ENCODE measurements around the gene TRAF3IP3. TPM values are rescaled to one million over a fixed set of nuclear protein-coding genes. Genes with fewer than 3 reads are reported as not detected.

The TRAF3IP3 gene
- polyA plus RNA-seq, 4 donors, result 0.89 to 1.8 (median 1.6) TPM

GRCh38 chr1:209822706-209823105 is 66.9 kb downstream of the TRAF3IP3 start:
- no peak for DNase-seq (ENCODE audit: low read depth in 4 of 4, low spot score in 2 of 4)

DNA sequence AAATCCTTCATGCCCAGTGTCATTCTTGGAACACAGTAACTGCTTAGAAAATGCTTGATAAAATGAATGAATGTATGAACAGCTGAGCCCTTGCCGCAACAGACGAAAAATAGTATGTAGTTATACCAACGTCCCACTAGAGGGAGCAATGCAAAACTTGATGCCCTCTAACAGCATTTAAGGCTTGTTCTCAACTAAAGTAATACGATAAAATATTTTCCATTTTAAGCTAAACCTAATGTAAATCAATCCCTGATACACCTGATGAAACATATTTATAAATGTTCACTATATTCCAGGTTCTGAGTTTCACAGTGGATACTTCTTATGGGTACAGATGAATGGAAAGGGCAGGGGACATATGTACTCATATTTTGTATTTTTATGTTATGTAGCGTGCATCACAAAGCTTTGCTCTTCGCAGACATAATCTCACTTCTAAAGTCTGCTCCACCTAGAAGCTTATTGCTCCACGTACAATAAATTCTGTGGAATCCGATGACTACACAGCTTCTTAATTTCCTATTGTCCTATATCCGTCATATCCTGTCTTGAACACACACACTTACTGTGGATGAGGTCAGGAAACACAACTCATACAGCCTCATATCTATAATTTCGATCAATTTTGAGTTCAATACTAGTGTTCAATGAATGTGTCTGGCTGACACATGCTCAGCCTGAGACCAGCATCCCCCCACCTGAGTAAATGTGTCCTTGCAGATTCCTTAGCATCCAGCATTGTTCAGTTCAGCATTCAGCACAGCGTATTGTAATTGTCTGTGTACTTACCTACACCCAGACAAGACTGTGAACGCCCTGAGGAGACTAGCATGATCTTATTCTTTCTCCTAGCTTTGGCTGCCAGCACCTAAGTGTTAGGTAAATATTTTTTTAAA is 67.5 kb downstream of the TRAF3IP3 start:
- DNase-seq (ENCODE audit: low read depth in 4 of 4, low spot score in 2 of 4), result peak in 1 of 4 donors; percentile 33

GRCh38 chr1:209825591-209826434 is 70.0 kb downstream of the TRAF3IP3 start:
- no peak for DNase-seq (ENCODE audit: low read depth in 4 of 4, low spot score in 2 of 4)

DNA sequence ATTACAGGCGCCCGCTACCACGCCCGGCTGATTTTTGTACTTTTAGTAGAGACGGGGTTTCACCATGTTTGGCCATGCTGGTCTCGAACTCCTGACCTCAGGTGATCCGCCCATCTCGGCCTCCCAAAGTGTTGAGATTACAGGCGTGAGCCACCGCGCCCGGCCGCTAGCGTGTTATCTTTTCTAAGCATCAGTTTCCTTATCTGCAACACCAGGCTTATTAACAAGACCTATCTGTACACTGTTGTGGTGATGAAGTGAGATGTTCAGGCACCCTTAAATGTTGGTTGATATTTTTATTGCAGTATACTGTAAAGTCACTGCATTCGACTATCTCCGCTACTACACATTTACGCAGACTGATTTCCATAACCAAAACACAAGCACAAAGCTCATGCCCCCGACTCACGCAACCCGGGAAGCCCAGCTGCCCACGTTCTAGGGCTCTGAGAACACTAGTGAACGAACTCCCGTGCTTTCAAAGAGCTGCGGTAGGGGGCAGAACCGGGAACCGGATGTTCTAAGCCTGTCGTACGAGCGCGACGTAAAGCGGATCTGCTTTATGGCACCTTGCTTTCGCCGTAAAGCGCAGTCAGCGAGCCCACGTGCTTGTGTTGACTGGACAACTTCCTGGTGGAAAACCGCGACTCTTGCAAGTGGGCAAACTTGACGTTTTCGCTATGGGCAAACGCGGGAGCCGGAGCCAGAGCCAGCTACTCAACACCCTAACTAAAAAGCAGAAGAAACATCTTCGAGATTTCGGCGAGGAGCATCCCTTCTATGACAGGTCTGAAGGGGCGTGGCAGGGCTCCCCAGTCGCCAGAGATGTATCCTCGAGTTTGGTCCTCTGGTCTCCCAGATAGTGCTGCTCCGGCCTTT is 71.8 kb downstream of the TRAF3IP3 start, which contains the start of gene UTP25:
Gene UTP25 (plus strand): TSS at position 589 of the 879 bp plus-strand sequence. CDS start 92 bp downstream, at position 681.
- peak; percentile 82 to 93 (median 84) for DNase-seq (ENCODE audit: low read depth in 4 of 4, low spot score in 2 of 4)

DNA sequence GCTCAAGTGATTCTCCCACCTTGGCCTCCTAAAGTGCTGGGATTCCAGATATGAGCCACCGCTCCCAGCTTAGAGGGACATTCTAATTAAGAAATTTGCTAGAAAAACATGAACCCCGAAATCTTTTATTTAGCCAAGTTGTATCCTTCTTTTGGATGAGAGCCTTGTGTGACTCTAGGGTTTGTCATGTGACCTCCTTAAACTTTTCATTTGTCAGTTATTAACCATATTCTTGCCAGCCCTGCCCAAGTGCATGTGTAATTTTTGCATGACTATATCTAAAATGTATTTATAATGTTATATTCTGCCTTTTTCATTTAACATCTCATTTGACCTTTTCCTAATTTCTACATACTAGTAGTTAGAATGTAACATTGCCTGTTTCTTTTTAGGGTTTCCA is 73.9 kb downstream of the TRAF3IP3 start:
- no peak for DNase-seq (ENCODE audit: low read depth in 4 of 4, low spot score in 2 of 4)

DNA sequence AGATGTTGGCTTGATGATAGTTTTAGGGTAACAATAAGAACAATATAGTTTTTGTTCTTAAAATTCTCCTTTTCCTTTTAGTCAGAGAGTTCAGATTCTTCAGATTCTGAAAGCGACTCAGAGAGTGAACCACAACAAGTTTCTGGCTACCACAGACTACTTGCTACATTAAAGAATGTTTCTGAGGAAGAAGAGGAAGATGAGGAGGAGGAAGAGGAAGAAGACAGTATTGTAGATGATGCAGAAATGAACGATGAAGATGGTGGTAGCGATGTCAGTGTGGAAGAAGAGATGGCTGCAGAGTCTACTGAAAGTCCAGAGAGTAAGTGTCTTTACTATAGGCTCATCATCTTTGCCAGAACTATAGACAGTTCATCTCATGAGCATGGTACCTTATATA is 74.9 kb downstream of the TRAF3IP3 start:
- DNase-seq (ENCODE audit: low read depth in 4 of 4, low spot score in 2 of 4), result no peak

- no peak for DNase-seq (ENCODE audit: low read depth in 4 of 4, low spot score in 2 of 4)
Observed at GRCh38 chr1:209831615-209832014, 75.8 kb downstream of the TRAF3IP3 start.

Other genes with a start within 250 kb of the TRAF3IP3 start
- gene CAMK1G, start 172.3 kb upstream of the TRAF3IP3 start, polyA plus RNA-seq (ENCODE audit: insufficient read length in 4 of 4), result 1 to 10 TPM; 4.1 to 6.4 (median 5.1) TPM
- 1 to 10 TPM; 1.1 to 1.7 (median 1.1) TPM for gene LAMB3, start 103.6 kb upstream of the TRAF3IP3 start, polyA plus RNA-seq (ENCODE audit: insufficient read length in 4 of 4)
- gene G0S2, start 80.6 kb upstream of the TRAF3IP3 start, polyA plus RNA-seq (ENCODE audit: insufficient read length in 4 of 4), result 10 to 100 TPM; 11.8 to 16.6 (median 13.4) TPM
- gene HSD11B1, start 51.2 kb upstream of the TRAF3IP3 start, polyA plus RNA-seq (ENCODE audit: insufficient read length in 4 of 4), result under 1 TPM; 0.22 to 0.40 (median 0.26) TPM
- 1 to 10 TPM; 2.9 to 4.0 (median 3.9) TPM for gene C1orf74, start 28.5 kb downstream of the TRAF3IP3 start, polyA plus RNA-seq (ENCODE audit: insufficient read length in 4 of 4)
- 10 to 100 TPM; 13.6 to 20.0 (median 18.1) TPM for gene IRF6, start 50.1 kb downstream of the TRAF3IP3 start, polyA plus RNA-seq (ENCODE audit: insufficient read length in 4 of 4)
- gene UTP25, start 71.9 kb downstream of the TRAF3IP3 start, polyA plus RNA-seq (ENCODE audit: insufficient read length in 4 of 4), result 10 to 100 TPM in 3 of 4 donors, 1 to 10 TPM in 1; 9.2 to 11.1 (median 10.8) TPM
- gene SYT14, start 182.2 kb downstream of the TRAF3IP3 start, polyA plus RNA-seq (ENCODE audit: insufficient read length in 4 of 4), result under 1 TPM; 0.30 to 0.57 (median 0.39) TPM